HepG2 (cell line): Measurements from ENCODE around the gene ZNF773. TPM values are rescaled to one million over a fixed set of nuclear protein-coding genes. Genes with fewer than 3 reads are reported as not detected.

Experiments used
- CAMTA2 ChIP-seq: sonication (generic); formaldehyde crosslinking; IDR thresholded peaks from 2 replicates; pipeline ENCODE4 v1.4.0; 2020; ENCODE audit warnings: mild to moderate bottlenecking, missing genetic modification reagents, borderline replicate concordance
- CENPX ChIP-seq: sonication (generic); formaldehyde crosslinking; IDR thresholded peaks from 2 replicates; pipeline ENCODE4 v1.9.0; 2021; ENCODE audit warnings: mild to moderate bottlenecking, missing genetic modification reagents, moderate library complexity
- KDM1A ChIP-seq: IDR thresholded peaks from 2 replicates; pipeline ENCODE4 v1.6.1; 2016; ENCODE audit warnings: missing compliant biosample characterization
- KDM5A ChIP-seq: fragments of 200-600 bp; sonication (generic); IDR thresholded peaks from 2 replicates; pipeline ENCODE4 v1.7.0; 2018; ENCODE audit warnings: antibody characterized with exemption, mild to moderate bottlenecking, low read length, borderline replicate concordance
- KLF11 ChIP-seq: IDR thresholded peaks from 2 replicates; pipeline ENCODE4 v1.6.1; 2016; ENCODE audit warnings: missing compliant biosample characterization
- SALL2 ChIP-seq: sonication (generic); formaldehyde crosslinking; IDR thresholded peaks from 2 replicates; pipeline ENCODE4 v1.8.1; 2023; ENCODE audit warnings: mild to moderate bottlenecking, missing genetic modification reagents, inconsistent platforms
- SRSF9 ChIP-seq: fragments of 200-400 bp; formaldehyde crosslinking; IDR thresholded peaks from 2 replicates; pipeline ENCODE4 v1.6.1; 2018; ENCODE audit warnings: borderline replicate concordance, mild to moderate bottlenecking, low read depth, low read length; ENCODE audit not compliant: insufficient read depth, poor library complexity, severe bottlenecking
- SUZ12 ChIP-seq: fragments of 150-350 bp; IDR thresholded peaks from 2 replicates; pipeline ENCODE4 v1.6.1; 2014; ENCODE audit warnings: low read depth, low read length
- TP53 ChIP-seq: sonication (generic); formaldehyde crosslinking; conservative IDR thresholded peaks from 2 replicates; pipeline ENCODE4 v1.4.0; 2020; ENCODE audit warnings: missing genetic modification reagents
- ZBTB3 ChIP-seq: sonication (generic); formaldehyde crosslinking; IDR thresholded peaks from 2 replicates; pipeline ENCODE4 v1.4.0; 2020; ENCODE audit warnings: low read depth, mild to moderate bottlenecking, moderate library complexity, missing genetic modification reagents, borderline replicate concordance
- ZFP37 ChIP-seq: sonication (generic); formaldehyde crosslinking; IDR thresholded peaks from 2 replicates; pipeline ENCODE4 v1.4.0; 2020; ENCODE audit warnings: missing genetic modification reagents, borderline replicate concordance
- ZFYVE20 ChIP-seq: sonication (generic); formaldehyde crosslinking; IDR thresholded peaks from 2 replicates; pipeline ENCODE4 v1.8.0; 2023; ENCODE audit warnings: low read depth, mild to moderate bottlenecking, moderate library complexity, missing genetic modification reagents, borderline replicate concordance
- ZNF234 ChIP-seq: sonication (generic); formaldehyde crosslinking; conservative IDR thresholded peaks from 2 replicates; pipeline ENCODE4 v1.5.1; 2020; ENCODE audit warnings: mild to moderate bottlenecking, missing genetic modification reagents
- ZNF235 ChIP-seq: sonication (generic); formaldehyde crosslinking; IDR thresholded peaks from 2 replicates; pipeline ENCODE4 v1.8.1; 2023; ENCODE audit warnings: mild to moderate bottlenecking, missing genetic modification reagents, borderline replicate concordance
- polyA plus RNA-seq, 8 experiments: library from polyadenylated mRNA; depleted of rRNA in 3 of 8; stranded (reverse) in 7 of 8; unstranded in 1 of 8; fragments of >200 nt; fragmentation: Illumina TruSeq in 4 of 8; extraction: Trizol in 4 of 8; gene quantifications; 2 replicates each; pipeline versions ENCODE4 v1.2.1 to v1.2.3, GENCODE V29; 2011 to 2016; ENCODE audit warnings: low read depth in 4 of 8, missing spikeins in 1 of 8, mixed read lengths in 1 of 8; ENCODE audit not compliant: insufficient read depth in 1 of 8
- total RNA-seq, 5 experiments: library from RNA; depleted of rRNA; stranded (reverse); fragments of >200 nt; fragmentation: Illumina TruSeq; extraction: Trizol; gene quantifications; 2 replicates each; pipeline ENCODE4 v1.2.3, GENCODE V29; 2016; ENCODE audit warnings: low read depth in 1 of 5
- TF ChIP-seq, protein P1 (sequence below): sonication (generic); formaldehyde crosslinking; IDR thresholded peaks from 2 replicates; pipeline ENCODE4 v1.5.0; 2020; ENCODE audit warnings: missing genetic modification reagents
- TF ChIP-seq, protein P2 (sequence below): sonication (generic); formaldehyde crosslinking; IDR thresholded peaks from 2 replicates; pipeline ENCODE4 v1.9.0; 2021; ENCODE audit warnings: mild to moderate bottlenecking, missing genetic modification reagents
- TF ChIP-seq, protein P3 (sequence below): sonication (generic); formaldehyde crosslinking; conservative IDR thresholded peaks from 2 replicates; pipeline ENCODE4 v1.4.0; 2020; ENCODE audit warnings: mild to moderate bottlenecking, missing genetic modification reagents, moderate library complexity

The ZNF773 gene
- total and polyA plus RNA-seq, 2 of the 13 experiments (the other 11 are each of a cell fraction or from before 2014, with no cell fraction given): 5.7 to 6.7 TPM

DNA sequence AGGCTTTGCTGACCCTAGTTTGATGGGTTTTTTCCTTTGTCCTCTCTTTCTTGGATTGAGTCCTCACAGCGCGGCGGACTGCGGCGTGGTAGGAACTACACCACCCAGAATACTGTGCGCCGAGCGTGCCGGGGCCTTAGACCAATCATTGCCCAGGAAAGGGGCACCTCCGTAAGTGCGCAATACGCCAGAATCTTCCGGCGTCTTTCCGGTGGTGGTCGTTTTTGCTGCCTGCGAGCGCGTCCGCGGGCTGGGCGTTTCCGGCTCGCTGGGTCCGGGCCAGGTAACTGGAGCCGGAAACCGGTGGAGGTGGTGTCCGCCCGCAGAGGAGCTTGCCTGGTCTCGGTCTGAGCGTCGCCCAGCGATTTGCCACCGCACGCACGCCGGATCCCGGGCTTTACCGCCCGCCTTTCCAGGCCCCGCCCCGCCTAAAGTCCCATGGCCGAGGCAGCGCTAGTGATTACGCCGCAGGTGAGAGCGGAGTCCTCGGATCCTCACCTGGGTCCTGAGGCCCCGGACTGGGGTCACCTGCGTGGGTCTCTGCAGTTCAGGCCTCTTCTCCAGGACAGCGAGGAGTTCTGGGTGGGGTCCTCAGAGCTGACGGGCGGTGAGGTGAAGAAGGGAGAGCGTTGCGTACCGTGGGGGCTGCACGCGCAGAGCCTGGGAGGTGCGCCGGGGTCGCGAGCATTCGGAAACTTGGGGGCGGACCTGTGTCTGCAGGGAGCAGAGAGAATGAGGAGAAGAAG is 27.6 kb downstream of the ZNF773 start, which contains the start of gene ZNF549 (continued):
- TF ChIP-seq TP53 (CRISPR knock-in tag) (no peak), ZFP37 (CRISPR knock-in tag) (no peak), KLF11 (CRISPR knock-in tag) (0 out of 2 replicates have a peak, but pooled peaks have one; percentile 25), SALL2 (CRISPR knock-in tag) (peak; percentile 87), ZFYVE20 (CRISPR knock-in tag) (no peak), ZNF234 (CRISPR knock-in tag) (no peak), KDM1A (no peak), CENPX (no peak), CAMTA2 (no peak), ZBTB3 (CRISPR knock-in tag) (no peak; the same call in 1 of the 2 replicates), SRSF9 (no peak), SUZ12 (peak; percentile 63), ZNF235 (no peak), KDM5A (peak; percentile 56; the same call in 1 of the 2 replicates)
- TF ChIP-seq, protein P1, sequence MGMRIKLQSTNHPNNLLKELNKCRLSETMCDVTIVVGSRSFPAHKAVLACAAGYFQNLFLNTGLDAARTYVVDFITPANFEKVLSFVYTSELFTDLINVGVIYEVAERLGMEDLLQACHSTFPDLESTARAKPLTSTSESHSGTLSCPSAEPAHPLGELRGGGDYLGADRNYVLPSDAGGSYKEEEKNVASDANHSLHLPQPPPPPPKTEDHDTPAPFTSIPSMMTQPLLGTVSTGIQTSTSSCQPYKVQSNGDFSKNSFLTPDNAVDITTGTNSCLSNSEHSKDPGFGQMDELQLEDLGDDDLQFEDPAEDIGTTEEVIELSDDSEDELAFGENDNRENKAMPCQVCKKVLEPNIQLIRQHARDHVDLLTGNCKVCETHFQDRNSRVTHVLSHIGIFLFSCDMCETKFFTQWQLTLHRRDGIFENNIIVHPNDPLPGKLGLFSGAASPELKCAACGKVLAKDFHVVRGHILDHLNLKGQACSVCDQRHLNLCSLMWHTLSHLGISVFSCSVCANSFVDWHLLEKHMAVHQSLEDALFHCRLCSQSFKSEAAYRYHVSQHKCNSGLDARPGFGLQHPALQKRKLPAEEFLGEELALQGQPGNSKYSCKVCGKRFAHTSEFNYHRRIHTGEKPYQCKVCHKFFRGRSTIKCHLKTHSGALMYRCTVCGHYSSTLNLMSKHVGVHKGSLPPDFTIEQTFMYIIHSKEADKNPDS (CRISPR knock-in tag): no peak
- TF ChIP-seq, protein P2, sequence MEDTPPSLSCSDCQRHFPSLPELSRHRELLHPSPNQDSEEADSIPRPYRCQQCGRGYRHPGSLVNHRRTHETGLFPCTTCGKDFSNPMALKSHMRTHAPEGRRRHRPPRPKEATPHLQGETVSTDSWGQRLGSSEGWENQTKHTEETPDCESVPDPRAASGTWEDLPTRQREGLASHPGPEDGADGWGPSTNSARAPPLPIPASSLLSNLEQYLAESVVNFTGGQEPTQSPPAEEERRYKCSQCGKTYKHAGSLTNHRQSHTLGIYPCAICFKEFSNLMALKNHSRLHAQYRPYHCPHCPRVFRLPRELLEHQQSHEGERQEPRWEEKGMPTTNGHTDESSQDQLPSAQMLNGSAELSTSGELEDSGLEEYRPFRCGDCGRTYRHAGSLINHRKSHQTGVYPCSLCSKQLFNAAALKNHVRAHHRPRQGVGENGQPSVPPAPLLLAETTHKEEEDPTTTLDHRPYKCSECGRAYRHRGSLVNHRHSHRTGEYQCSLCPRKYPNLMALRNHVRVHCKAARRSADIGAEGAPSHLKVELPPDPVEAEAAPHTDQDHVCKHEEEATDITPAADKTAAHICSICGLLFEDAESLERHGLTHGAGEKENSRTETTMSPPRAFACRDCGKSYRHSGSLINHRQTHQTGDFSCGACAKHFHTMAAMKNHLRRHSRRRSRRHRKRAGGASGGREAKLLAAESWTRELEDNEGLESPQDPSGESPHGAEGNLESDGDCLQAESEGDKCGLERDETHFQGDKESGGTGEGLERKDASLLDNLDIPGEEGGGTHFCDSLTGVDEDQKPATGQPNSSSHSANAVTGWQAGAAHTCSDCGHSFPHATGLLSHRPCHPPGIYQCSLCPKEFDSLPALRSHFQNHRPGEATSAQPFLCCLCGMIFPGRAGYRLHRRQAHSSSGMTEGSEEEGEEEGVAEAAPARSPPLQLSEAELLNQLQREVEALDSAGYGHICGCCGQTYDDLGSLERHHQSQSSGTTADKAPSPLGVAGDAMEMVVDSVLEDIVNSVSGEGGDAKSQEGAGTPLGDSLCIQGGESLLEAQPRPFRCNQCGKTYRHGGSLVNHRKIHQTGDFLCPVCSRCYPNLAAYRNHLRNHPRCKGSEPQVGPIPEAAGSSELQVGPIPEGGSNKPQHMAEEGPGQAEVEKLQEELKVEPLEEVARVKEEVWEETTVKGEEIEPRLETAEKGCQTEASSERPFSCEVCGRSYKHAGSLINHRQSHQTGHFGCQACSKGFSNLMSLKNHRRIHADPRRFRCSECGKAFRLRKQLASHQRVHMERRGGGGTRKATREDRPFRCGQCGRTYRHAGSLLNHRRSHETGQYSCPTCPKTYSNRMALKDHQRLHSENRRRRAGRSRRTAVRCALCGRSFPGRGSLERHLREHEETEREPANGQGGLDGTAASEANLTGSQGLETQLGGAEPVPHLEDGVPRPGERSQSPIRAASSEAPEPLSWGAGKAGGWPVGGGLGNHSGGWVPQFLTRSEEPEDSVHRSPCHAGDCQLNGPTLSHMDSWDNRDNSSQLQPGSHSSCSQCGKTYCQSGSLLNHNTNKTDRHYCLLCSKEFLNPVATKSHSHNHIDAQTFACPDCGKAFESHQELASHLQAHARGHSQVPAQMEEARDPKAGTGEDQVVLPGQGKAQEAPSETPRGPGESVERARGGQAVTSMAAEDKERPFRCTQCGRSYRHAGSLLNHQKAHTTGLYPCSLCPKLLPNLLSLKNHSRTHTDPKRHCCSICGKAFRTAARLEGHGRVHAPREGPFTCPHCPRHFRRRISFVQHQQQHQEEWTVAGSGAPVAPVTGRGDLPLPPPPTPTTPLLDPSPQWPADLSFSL (CRISPR knock-in tag): no peak
- TF ChIP-seq, protein P3, sequence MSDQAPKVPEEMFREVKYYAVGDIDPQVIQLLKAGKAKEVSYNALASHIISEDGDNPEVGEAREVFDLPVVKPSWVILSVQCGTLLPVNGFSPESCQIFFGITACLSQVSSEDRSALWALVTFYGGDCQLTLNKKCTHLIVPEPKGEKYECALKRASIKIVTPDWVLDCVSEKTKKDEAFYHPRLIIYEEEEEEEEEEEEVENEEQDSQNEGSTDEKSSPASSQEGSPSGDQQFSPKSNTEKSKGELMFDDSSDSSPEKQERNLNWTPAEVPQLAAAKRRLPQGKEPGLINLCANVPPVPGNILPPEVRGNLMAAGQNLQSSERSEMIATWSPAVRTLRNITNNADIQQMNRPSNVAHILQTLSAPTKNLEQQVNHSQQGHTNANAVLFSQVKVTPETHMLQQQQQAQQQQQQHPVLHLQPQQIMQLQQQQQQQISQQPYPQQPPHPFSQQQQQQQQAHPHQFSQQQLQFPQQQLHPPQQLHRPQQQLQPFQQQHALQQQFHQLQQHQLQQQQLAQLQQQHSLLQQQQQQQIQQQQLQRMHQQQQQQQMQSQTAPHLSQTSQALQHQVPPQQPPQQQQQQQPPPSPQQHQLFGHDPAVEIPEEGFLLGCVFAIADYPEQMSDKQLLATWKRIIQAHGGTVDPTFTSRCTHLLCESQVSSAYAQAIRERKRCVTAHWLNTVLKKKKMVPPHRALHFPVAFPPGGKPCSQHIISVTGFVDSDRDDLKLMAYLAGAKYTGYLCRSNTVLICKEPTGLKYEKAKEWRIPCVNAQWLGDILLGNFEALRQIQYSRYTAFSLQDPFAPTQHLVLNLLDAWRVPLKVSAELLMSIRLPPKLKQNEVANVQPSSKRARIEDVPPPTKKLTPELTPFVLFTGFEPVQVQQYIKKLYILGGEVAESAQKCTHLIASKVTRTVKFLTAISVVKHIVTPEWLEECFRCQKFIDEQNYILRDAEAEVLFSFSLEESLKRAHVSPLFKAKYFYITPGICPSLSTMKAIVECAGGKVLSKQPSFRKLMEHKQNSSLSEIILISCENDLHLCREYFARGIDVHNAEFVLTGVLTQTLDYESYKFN (CRISPR knock-in tag): no peak; the same call in 1 of the 2 replicates
